Middle frontal gyrus (tissue), 1 donor: ENCODE measurements around the gene SND1.
"Not testable (repeated sequence)": the region's sequence is repeated elsewhere in the genome, so short reads cannot be mapped to it uniquely, and the experiment has no call there.

Experiments used
- DNase-seq: peaks from one replicate; pipeline ENCODE4 v3.0.0-alpha.2; 2015; ENCODE audit warnings: low spot score; ENCODE audit errors: extremely low spot score

SND1 gene

DNA sequence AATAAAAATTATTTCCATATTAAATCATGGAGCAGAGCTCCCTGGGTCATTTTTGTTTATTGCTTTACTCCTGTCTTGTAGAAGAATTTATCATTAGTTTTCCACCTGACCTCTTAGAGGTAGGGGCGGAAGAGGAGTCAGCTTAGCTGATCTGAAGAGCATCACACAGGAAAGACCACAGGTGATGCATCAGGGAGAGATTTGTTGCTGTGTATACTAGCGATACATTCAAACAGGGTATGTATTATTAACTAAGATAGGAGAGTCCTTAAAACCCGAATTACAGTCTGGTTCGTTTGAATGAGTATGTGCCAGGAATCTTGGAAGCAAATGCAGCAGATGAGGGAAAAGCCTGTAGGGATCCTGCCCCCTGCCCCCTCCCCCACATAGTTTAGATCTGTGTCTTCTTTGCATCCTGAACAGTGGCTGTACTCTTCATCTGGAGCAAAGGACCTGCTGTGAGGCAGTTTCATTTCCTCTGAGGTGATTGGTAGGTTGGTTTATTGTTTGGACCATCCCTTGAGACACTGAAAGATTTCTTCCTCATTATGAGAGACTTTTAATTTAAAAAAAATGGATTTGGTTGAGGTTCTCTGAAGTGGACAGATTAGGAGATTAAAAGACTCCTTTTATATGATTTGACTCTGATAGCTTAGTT is 177.0 kb downstream of the SND1 start:
- no peak for DNase-seq

DNA sequence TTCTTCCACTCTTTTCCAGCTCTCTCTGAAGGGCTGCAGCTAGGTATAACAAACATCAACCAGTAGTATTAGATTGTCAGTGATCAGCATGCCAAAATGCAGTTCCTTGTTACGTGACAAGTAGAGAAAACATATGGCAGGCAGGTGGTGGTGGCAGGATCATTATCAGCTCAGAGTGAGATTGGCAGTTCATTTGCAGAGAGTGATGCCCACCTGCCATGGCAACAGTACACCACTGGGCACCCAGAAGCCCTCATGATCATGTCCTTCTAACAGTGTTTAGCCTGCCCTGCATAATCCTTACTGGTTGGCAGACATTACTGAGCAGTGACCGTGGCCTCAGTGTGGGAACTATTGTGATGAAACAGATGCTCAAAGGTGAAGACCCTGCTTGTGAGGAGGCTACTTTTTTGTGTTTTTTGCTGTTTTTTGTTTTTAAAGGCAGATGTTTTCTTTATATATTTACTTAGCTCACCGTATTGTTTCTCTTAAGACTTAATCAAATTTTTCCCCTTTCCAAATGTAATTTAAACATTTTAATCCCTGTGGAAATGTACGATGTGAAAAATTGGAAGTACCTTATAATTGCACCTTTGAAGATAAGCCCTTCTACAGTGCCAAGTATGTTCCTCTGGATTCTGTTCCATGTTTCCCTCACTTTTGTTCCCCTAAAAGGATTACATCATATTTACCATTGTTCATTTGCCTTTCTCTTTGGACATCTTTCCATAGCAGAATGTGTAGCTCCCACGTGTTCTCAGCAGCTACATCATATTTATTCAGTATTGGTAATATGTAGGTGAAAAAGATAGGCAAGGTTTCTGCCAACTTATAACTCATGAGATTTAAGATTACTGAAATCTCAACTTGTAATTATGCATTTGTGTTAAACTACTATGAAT is 179.6 kb downstream of the SND1 start:
- no peak for DNase-seq

DNA sequence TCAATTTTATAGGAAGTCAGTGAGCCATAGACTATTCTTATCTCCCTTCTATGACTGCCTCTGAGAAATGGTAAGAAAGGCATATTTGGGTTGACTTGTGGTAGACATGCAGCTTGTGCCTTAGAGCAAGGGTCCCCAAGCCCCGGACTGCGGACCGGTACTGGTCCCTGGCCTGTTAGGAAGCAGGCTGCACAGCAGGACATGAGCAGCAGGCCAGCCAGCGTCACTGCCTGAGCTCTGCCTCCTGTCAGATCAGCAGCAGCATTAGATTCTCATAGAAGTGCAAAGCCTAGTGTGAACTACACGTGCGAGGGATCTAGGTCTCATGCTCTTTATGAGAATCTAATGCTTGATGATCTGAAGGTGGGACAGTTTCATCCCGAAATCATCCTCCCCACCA is 180.6 kb downstream of the SND1 start:
- no peak for DNase-seq

DNA sequence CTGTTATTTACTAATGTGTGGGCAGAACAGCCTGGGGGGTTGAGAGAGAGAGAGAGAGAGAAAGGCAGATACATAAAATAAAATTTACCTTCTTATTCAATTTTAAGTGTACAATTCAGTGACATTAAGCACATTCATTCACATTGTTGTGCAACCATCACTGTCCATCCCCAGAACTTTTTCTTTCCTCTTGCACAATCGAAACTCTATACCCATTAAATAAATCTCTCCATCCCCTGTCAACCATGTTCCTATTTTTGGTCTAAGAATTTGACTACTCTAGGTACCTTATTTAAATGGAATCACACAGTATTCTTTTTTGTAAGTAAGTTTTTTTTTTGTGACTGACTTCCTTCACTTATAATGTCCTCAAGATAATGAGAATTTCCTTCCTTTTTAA is 181.6 kb downstream of the SND1 start:
- DNase-seq = no peak

DNA sequence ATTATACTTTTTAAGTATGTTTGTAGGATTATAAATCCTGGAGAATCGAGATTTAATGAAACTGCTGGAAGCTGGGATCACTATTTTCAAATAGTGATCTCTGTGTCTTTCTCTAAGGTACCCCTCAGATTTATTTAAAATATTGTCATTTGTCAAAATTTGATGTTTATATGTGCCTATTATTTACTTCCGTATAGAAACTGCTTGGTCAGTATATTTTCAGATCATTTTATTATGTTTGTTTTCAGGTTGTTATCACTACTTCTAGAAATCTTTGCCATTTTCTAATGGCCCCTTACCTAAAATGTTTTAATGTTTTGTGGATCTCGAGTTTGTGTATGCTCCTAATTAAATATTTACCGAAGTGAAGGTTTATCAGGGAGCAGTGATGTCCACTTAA is 183.7 kb downstream of the SND1 start:
- DNase-seq = no peak

DNA sequence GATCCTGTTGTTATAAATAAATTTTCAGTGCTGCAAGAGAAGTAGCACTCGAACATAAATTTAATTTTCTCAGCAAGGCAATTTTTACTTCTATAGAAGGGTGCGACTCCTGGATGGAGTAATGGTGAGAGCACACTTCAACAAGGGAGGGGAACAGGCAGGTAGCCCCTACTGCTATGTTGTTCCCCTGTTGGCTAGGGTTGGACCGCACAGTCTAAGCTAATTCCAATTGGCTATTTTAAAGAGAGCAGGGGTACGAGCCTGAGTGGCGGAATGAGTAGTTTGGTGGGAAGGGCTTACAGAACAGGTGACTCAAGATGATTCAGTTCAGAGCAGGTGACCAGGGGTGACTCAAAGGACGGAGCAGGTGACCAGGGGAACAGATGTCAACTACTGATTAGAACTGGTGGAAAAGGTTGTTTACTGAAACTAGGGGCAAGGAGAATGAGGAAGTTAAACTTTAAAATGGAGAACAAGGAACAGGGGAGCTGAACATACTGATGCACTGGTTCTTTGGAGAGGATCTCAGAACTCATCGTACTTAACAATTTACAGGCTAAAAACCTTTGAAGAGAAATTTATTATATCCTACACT is 185.9 kb downstream of the SND1 start:
- not testable (repeated sequence) for DNase-seq

DNA sequence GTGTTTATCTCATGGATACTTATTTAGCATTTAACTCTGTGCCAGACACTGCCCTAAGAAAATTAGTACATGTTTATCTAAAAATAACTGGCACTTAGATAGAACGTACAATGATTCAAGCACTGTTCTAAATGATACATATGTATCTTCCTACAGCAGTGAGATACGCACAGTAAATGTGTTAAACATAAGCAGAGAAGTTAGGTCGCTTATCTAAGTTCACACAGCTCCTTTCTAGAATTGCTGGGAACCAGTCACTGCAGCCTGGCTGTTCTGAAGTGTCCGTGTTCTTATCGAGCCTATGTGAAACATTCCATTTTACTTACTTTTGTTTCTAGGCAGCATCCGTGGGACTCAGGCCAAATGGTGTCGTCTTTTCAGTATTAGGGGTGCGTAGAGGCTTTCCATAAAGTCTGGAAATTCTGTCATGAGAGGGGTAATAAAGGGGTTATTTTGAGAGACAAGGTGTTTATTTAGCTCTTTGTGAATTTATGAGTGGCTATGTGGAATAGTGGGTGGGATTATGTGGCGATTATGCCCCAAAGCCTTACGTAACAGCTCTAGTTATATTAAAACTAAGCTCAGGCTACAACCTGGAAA is 186.9 kb downstream of the SND1 start:
- DNase-seq = no peak

DNA sequence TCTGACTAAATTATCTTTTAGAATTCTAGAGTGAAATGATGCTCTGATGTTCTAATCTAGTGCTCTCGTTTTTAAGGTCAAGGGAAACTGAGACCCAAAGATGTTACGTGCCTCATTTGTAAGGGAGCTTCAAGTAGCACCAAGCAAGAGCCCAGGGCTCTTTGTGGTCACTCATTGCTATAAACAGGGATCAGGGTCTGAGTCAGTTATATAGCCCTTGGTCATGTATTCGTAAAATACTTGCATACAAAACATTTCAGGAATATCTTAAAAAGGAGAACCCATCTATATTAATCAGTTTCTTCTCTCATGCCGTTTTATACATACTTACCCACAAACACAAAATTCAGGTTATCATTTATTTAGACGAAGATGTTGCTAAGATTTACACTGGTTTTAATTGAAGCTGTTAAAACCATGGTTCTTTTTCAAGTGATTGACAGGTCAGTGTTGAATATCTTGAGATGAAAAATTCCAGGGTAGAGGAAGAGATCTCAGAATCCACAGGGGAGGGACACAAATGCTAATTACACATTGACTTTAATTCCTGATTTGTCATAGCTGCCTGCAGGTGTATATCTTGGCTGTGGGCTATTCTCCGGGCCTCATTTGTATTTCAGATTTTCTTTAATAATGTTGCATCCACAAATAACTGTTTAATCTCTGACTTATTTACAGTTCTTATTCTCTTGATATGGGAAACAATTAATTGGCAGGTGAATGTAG is 188.4 kb downstream of the SND1 start:
- no peak for DNase-seq

DNA sequence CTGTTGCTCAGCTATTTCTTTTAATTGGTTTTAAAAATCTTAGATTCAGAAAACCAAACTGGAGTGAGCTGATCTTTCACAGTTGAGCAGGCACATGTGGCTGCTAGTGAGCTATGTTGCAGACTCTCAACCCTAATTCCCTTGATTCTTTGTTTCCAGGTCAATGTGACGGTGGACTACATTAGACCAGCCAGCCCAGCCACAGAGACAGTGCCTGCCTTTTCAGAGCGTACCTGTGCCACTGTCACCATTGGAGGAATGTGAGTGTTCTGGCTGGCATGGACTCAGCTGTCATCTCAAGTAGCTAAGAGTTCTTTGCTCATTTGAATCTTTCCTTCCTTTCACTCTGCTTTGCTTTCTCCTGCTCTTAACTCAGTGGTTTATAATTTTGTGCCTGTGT is 192.2 kb downstream of the SND1 start:
- DNase-seq = no peak

DNA sequence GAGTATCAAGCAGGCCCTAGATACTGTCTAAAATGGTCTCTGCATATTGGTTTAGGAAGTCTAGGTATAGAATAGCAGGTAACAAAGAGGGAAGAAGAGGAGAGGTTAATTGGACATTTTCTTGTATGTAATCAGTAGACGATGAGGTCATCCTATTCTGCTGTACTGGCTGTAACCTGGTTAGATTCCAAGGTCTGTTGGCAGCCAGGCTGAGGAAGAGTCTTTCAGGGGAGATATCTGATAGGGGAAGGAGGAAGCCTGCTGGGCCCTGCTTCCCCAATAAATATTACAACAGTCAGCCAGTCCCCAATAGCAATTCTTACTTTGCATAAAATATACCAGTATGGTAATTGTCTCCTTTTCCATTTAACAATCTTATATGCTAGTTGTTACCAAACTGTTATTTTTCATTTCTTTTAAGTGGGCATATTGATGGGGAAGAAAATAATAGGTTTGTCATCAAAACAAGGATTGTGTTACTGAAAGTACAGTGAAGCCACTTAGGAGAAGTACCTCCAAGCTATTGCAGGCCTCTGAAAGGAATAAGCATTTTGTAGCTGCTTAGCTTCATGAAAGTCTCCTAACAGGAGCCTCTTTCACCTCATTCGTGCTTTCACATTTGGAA is 192.8 kb downstream of the SND1 start:
- DNase-seq = no peak

DNA sequence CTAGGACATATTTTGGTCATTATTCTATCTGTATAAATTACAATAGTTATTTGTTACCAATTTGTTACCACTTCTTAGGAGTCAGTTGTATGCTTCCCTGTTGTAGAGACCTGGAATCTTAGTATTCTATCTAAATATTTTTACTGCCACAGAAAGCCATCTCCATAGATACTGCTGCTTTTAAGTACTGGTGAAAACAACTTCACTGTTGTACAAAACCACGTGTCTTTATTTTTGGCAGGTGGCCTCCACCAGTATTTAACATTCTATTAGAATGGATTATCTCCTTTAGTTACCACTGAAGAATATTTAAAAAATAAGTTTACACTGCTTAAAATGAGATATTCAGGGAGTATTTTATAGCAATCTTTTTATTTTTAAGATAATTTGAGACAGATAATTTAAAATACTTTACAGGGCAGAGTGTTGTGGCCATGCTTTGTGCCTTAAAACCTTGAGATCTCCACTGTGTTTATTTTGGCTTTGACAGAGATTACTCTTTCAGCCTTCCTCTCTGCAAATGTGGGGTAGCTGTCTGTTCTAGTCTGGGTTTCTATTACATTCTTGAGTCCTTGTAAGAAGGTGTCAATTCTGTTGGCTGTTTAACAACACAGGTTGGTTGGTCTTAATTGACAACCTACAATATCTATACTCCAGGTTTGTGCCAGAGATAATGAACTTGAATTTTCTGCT is 193.7 kb downstream of the SND1 start:
- no peak for DNase-seq

DNA sequence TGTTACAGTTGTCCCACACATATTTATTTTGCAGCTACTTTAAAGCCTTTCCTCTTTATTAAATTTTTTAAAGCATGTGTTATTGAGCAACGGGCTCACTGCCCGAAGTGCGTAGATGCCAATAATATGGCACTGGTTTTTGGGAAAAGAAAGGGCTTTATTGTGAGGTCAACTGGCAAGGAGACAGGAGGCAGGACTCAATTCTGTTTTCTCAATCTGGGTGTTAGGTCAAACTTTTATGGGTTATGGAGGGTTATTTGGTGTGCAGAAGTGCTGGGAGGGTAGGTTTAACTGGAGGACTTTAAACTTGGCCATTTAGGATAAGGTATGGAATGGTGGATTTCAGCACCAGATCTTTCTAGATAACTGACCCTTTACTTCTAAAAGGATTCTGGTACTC is 195.6 kb downstream of the SND1 start:
- DNase-seq = no peak

DNA sequence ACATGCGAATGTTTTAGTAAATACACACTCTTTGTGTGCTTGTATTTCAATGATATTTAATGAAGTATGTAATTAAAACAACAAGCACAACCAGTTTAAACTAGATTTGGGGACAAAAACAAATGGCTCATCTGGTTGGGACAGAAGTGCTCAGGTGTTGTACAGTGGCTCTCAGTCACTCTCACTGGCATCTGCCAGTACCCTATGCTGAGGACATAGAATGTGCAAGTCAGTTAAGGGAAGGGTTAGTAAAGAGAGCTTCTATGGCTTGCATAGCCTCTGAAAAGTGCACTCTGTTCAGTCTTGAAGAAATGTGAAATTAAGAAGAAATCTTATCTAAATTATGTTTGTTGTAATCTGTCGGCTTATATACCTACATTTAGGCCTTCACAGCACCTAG is 196.2 kb downstream of the SND1 start:
- DNase-seq = no peak

DNA sequence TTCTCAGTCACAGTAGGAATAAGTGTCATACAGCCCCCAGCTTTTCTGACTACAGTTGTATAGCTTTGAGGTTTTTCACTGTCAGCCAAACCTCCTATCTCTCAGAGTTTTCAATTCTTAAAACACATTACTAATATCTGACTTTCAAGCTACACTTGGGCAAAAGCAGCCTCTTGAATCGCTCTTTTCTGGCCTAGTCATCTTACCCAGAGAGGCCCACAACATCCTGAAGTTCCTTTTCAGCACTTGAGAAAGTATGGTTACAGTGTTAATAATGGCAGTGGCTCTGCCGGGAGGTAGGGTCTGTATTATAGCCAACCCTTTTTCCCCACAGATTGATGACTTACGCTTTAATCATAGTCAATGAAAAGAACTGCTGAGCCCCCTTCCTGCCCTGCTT is 198.2 kb downstream of the SND1 start:
- no peak for DNase-seq

DNA sequence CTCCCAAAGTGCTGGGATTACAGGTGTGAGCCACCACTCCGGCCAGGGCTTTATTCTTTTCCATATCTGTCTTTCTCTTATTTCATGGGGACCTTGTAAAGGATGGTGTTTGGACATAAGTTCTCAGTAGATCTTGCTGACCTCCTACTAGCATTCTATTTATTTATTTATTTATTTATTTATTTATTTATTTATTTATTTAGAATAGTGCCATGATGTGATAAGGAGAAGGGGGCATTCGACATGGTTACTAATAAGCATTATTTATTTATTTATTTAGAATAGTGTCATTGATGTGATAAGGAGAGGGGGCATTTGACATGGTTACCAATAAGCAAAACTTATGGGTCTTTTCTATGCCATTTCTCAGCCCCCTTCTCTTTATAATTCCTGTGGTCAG is 202.4 kb downstream of the SND1 start:
- no peak for DNase-seq

DNA sequence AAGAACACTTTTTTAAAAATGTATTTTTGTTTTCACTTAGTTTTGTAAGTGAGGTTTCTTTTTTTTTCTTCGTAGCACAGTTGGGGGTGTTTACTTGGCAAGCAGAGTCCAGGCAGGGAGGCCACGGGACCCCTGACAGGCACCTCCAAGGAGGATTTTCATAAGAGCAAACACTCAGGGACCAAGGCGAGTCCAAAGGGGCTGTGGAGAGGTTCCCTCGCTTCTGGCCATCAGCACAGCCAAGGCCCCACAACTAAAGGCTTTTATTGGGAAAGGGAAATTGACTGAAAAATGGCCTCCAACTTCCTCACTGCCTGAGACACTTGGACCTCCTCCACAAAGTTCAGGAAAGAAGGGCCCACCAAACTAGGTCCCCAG is 205.5 kb downstream of the SND1 start:
- no peak for DNase-seq

DNA sequence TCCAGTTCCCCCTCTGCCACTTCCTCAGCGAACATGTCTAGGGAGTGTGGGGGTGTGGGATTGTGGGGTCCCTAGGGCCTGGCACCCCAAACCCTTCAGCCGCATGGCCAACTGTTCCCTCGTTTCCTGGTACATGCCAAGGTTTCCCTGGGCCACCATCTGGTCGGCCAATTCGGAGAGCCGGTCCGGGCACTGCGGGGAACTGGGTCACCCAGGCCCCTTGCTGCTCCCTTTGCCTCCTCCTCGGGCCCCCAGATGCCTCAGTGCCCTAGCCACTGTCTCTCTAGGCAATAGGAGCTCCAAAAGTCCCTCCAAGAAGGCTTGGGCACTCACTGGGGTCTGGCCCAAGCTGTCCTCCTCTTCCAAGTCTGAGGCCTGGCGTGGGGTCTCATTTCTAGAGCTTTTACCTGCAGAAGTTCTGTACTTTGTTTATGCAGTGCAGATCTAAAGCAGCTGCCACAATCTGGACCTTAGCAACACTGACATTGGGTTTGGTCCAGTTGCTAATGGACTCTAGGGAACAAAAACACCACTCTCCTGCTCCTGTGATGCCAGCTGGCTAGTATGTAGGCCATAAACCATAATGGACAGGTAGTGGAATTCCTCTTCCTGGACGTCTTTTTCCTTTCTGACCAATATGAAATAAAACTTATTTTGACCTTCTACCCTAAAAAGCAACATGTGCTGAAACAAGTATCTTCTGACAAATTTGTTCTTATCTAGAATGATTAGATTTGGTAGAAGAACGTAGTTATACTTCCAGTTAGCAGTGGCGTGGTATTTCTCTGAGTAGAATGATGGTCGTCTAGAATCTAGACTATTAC is 206.3 kb downstream of the SND1 start:
- no peak for DNase-seq

DNA sequence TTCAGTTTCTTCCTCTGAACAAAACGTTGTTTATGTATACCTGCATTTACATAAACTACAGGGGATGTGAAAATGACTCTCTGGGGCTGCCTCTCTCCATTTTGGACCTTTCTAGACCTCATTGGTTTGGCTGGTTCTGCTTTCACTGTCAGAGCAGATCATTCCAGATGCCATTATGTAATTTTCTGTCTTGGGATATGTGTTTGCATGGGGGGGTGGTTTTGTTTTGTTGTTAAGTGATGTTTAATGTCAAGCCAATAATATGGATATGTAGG is 206.9 kb downstream of the SND1 start:
- DNase-seq = no peak

DNA sequence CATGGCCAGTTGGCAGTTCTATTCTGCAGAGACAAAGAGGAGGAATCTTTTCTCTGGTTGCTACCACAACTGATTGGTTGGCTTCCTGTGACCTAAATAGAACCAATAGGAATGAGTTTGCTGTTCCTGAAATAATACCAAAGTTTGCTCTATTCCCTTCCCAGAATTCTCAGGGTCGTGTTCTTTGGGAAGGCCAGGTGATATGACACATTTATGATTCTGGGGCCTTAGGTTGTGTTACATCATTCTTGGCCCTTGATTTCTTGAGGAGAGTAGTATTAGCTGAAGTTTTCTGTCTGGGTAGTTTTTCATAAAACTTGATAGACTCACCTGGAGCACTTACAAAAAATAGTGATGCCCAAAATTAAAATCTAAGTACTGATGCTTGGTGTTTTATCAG is 207.3 kb downstream of the SND1 start:
- no peak for DNase-seq

DNA sequence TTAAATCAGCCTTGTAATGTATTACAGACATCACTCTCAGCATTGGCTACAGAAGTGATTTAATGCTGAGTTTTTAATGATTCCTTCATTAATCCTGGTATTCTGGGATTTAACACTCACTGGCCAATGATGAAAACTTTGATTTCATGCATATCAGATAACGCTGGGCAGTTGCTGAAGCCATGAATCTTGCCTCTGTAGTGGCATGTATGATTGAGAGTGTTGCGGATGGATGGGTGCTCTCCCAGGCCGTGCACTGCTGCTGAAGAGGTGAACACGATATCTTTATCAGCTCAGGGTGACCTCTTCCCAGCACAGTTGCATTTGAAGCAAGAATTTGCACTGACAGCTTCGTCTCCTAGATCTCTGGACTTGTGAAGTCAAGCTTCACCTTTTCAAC is 210.5 kb downstream of the SND1 start:
- DNase-seq = no peak
